GM21529 (cell line): ENCODE data around the gene GPR39.

Source experiments
- ATAC-seq: cut with Tn5 transposase; IDR thresholded peaks from one replicate; pipeline ENCODE4 v1.9.1; 2021; ENCODE audit not compliant: unreplicated experiment

The GPR39 gene

DNA sequence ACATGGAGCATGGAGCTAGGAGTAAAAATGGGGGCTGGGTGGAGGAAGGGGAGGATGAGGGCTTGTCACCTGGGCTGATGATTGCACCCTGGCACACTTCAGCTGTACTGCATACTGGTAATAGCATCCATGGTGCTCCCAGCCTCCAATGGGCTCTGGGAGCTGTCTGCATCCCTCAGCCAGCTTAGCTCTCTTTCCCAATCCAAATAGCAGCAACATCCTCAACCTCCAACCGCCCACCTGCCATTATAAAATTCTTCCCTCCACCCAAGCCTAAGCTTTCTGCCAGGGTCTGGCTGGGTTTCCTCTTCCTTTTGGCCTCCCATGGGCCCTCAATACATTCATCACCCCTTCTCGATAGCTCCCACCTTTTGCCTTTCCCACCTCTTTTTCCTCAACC lies 143.3 kb downstream of the GPR39 start:
- no peak for ATAC-seq

- ATAC-seq, result no peak
These were observed 144.0 kb downstream of the GPR39 start for GRCh38 chr2:132560562-132560961.

- no peak for ATAC-seq
These were observed 145.6 kb downstream of the GPR39 start for GRCh38 chr2:132562245-132562644.

DNA sequence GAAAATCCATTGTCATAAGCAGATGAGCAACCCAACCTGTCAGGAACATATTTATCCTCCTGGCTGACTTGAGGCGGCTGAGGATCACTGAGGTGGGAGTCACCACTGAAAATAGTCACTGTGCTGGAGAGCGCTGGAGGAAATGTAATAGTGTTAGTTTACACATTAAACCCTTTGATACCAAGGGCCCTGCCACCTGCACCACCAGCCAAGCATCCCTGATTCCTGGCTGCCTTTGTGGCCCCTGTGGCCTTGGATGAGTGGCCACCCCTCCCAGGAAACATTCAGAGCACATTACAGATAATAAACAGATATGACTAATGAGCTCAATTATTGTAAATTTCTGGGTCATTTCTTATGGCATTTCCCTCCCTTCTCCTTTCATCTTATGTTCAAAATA lies 147.5 kb downstream of the GPR39 start:
- ATAC-seq, result no peak

DNA sequence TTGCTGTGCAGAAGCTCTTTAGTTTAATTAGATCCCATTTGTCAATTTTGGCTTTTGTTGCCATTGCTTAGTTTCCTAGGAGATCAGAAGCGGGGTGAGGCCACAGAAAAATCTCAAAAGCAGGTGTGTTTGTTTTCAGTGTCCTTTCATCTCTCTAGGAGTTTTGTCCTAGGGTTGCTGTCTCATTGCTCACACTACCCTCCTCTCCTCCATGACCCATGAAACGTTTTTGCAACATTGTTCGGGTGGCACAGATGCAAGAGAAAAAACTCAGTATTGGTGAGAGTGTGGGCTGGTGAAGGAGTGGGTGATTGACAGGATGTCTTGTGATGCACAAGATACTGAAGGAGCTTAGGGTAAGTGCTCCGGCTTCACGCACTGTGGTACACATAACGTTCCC lies 149.8 kb downstream of the GPR39 start:
- no peak for ATAC-seq

- no peak for ATAC-seq
These were observed 151.1 kb downstream of the GPR39 start for GRCh38 chr2:132567682-132568081.

DNA sequence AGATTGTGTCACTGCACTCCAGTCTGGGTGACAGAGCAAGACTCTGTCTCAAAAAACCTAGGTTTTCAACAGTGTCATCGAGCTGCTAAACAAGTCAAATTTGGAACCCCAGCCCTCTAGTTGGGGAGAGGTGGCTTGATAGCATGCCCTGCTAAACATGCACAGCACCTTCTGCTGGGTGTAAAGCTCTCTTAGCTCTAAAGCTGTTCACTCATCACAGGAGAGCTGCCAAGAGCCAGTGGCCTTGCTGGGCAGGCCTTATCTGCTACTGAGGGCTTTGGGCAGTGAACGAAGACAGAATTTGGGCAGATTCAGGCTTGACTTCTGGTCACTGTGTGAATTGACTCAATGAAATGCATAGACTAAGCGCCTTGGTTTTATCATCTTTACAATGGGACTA lies 152.1 kb downstream of the GPR39 start:
- no peak for ATAC-seq

- ATAC-seq, result no peak
These were observed 156.9 kb downstream of the GPR39 start for GRCh38 chr2:132573444-132574007.

GRCh38 chr2:132577686-132578085 lies 161.1 kb downstream of the GPR39 start:
- ATAC-seq, result no peak

DNA sequence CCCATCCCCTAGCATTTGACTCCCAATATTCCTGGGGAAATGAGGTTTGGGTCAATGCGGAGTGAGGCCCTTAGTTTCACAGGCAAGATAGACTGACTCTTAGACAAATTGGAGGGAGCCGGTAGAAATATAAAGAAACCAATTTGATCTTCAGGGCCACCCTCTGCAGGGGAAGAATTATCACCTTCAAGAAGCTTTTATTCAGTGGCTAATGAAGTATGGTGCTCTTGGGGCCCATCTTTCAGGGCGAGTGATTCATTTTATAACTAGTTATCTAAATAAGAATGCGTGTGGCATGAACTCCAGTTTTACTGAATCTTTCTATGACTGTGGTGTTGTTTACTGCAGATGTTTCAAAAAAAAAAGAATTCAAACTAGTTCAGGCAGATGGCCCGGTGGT lies 165.0 kb downstream of the GPR39 start:
- ATAC-seq, result no peak

- no peak for ATAC-seq
These were observed 165.6 kb downstream of the GPR39 start for GRCh38 chr2:132581991-132582738.

DNA sequence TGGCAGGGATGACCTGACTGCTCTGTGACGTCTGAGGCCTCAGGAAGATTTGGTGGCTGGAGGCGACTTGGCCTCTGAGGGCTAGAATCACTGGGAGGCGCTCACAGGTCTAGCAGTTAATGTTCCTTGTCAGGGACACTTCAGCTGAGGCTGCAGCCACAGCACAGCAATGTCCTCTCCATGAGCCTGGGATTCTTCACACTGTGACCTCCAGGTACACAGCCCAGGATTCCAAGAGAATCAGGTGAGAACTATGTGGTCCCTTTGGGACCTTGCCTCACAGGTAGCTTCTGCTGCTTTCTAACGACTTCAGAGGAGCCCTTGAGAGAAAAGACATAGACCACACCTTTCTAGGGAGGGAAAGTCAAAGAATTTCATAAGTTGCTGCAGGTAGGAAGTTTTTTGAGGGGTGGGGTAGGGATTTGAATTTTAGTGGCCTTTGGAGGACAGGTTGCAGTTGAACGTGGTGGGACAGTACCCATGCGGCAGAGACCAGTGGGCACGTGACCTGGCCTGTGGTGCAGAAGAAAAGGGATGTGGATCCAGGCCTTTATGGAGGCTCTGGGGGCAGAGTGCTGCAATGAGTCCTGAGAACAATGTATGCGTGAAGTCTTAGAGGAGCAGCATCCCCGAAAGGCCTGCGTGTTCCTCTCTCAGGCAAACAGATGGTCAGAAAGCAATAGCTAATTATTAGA lies 167.2 kb downstream of the GPR39 start:
- ATAC-seq, result no peak

GRCh38 chr2:132584976-132585817 lies 168.6 kb downstream of the GPR39 start:
- no peak for ATAC-seq

- no peak for ATAC-seq
These were observed 169.5 kb downstream of the GPR39 start for GRCh38 chr2:132586101-132586511.

DNA sequence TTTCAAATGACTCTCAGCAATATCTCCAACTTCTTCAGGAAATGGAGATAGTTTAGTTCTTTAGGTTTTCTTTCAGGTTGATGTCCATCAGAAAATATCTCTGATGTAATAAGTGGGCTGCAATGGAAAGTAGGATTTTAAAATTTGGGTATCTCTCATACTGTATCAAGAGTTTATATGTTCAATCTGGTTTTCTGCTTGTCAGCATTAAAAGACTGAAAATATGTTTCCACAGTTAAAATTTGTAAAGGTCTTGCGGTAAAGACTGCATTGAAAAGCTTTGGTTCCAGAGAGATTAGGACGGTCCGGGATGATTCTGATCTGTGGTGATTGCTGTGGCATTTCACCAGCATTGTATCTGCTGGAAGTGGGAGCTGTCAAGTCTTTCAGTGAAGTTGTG lies 170.2 kb downstream of the GPR39 start:
- ATAC-seq, result no peak

GRCh38 chr2:132588576-132588975 lies 172.0 kb downstream of the GPR39 start:
- no peak for ATAC-seq

DNA sequence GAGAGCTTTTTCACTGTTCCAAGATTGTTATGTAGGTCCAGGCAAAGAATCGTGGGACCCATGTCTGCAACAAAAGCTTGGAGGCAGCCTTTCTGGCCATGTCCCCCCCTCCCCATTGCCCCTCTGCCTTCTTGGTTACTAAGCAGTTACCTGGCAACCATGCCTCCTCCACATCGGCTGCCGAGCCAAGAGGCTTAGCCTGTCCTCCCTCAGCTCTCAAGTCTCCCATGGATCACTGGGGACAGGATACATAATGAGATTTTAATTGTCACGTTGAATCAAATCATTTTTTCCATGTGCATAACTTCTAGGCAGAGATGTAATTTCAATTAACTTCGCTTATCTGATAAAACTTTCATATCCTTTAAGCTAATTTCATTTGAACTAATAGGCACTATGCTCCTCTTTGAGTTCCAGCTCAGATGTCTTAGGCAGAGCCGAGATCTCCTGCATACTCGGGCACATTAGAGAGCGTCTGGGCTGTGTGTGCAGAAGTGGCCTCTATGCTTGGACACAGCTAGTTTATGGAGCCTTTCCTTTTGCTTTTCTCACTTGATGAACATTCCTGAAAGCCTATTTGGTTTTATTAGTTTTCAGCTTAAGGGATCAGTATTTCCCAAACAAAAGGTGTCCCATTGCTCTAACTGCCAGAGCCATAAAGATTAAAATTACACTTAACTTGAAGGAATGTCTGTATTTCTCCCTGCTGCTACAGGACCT lies 172.7 kb downstream of the GPR39 start:
- no peak for ATAC-seq

DNA sequence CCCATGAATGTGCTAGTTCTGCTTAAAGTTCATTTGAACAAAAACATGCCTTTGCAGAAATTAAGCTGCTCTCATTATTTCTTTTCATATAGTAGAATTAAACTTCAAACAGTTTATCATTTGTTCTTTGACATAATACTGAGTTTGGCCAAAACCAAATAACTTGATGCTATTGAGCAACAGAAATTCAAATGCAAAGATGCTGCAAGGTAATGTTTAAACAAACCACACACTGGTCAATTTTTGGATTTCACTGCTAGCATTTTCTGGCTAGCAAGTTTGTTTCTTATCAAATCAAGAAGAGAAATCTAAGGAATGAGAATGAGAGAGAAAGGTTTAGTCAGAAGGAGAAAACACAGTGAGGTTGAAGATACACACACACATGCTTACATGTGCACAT lies 173.4 kb downstream of the GPR39 start:
- ATAC-seq, result no peak

DNA sequence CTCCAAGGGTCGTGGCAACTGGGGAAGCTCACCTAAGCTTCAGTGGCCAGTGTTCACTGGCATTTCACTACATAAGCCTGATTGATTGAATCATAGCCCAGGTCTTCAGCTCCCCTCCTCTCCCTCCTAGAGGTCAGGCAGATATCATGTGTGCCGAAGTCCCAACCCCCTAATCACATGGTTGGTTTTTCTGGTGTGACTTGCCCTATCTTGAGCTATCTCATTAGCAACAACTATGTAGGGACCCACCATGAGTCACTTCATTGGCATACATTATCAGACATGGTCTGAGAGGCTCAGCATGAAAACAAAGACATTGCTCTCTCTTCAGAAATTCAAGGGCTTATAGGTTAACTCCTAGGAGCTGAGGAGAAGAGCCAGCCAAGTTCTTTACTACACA lies 176.6 kb downstream of the GPR39 start:
- ATAC-seq, result no peak

DNA sequence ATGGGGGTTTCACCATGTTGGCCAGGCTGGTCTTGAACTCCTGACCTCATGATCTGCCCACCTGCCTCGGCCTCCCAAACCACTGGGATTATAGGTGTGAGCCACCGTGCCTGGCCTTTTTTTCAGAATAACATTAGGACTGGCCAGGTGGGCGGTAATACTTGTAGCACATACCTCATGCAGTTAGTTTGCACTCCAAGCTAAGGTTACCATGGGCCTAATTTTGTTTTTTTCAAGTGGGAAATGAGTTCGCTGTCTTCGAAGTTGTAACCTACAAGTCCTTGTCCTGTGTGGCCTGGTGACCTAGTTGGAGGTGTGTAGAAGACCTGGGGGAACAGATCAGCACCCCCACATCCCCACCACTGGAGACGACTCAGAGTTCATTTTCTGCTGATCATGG lies 178.6 kb downstream of the GPR39 start:
- no peak for ATAC-seq

- no peak for ATAC-seq
These were observed 179.1 kb downstream of the GPR39 start for GRCh38 chr2:132595693-132596092.
